Uterus (tissue), 4 donors: ENCODE measurements around the gene DNAL1. TPM values are rescaled to one million over a fixed set of nuclear protein-coding genes. Genes with fewer than 3 reads are reported as not detected.

Experiments
- DNase-seq, 2 donors: peaks; one replicate each; pipeline ENCODE4 v3.0.0-alpha.2; 2019 to 2020
- H3K27ac ChIP-seq, 2 donors: fragments of 200-600 bp; sonication (generic); 1 replicate in 1 of 2; 2 replicates in 1 of 2; pipeline ENCODE4 v1.5.1; 2016 to 2018
- H3K27me3 ChIP-seq, 2 donors: fragments of 200-600 bp; sonication (generic); one replicate each; pipeline ENCODE4 v1.5.1; 2018 to 2019; ENCODE audit warnings: control low read depth in 1 of 2
- H3K36me3 ChIP-seq, 2 donors: fragments of 200-600 bp; sonication (generic); one replicate each; pipeline ENCODE4 v1.5.1; 2019; ENCODE audit warnings: control low read depth in 1 of 2
- H3K4me1 ChIP-seq, 2 donors: fragments of 200-600 bp; sonication (generic); one replicate each; pipeline ENCODE4 v1.5.1; 2018 to 2019; ENCODE audit warnings: control low read depth in 1 of 2
- H3K4me3 ChIP-seq, 2 donors: fragments of 200-600 bp; sonication (generic); 1 replicate in 1 of 2; 2 replicates in 1 of 2; pipeline ENCODE4 v1.5.1; 2018 to 2019; ENCODE audit warnings: mild to moderate bottlenecking in 1 of 2
- H3K9me3 ChIP-seq, 2 donors: fragments of 200-600 bp; sonication (generic); one replicate each; pipeline ENCODE4 v1.5.1; 2019; ENCODE audit warnings: control low read depth in 1 of 2
- POLR2A ChIP-seq, 2 donors: fragments of 450-650 bp; IDR thresholded peaks; one replicate each; pipeline ENCODE4 v1.6.1; 2016; ENCODE audit warnings: antibody characterized with exemption in 2 of 2, mild to moderate bottlenecking in 1 of 2, moderate library complexity in 1 of 2
- intact Hi-C: fragments of 100-400 bp; cut with DNase I; formaldehyde crosslinking; loops from one replicate; pipeline ENCODE4 v1.15.1; 2023; ENCODE audit warnings: low total_unique reads
- total RNA-seq, 4 donors: library from RNA; depleted of rRNA in 3 of 4; stranded (reverse); fragments of >200 nt in 3 of 4; gene quantifications; one replicate each; pipeline versions ENCODE4 v1.1.0 to v1.2.4, GENCODE V29; 2014 to 2023
- TF ChIP-seq, protein P1 (sequence below), 4 experiments: fragments of 200-600 bp in 2 of 4; fragments of 450-650 bp in 2 of 4; sonication (generic) in 2 of 4; IDR thresholded peaks; one replicate each; pipeline ENCODE4 v1.5.1; 2016 to 2019; ENCODE audit warnings: antibody characterized with exemption in 4 of 4, mild to moderate bottlenecking in 2 of 4, moderate library complexity in 1 of 4
- donor health status: DM: yes; HTN: yes; CAD: no.

The DNAL1 gene
- total RNA-seq, 4 donors from 2014 or later: 2.0 to 29.7 (median 23.3) TPM

DNA sequence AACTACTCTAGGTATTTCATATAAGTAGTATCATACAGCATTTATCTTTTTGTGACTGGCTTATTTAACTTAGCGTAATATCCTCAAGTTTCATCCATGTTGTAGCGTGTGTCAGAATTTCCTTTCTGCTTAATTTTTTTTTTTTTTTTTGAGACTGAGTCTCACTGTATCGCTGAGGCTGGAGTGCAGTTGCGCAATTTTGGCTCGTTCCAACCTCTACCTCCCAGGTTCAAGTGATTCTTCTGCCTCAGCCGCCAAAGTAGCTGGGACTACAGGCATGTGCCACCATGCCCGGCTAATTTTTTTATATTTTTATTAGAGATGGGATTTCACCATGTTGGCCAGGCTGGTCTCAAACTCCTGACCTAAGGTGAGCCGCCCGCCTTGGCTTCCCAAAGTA, 40.5 kb downstream of the DNAL1 start:
- DNase-seq: no peak
- H3K27me3 ChIP-seq: no peaks in the 10 kb centered on the region
- H3K9me3 ChIP-seq: no peaks in the 10 kb centered on the region
- H3K4me3 ChIP-seq: no peak overlapping the region
- H3K4me1 ChIP-seq: no peaks in the 10 kb centered on the region
- no peak overlapping the region for H3K27ac ChIP-seq
- H3K36me3 ChIP-seq: no peaks in the 10 kb centered on the region
- intact Hi-C loops: no loop called here
- TF ChIP-seq POLR2A (IDR thresholded peaks at IDR 0.05): no peak
- TF ChIP-seq, protein P1, sequence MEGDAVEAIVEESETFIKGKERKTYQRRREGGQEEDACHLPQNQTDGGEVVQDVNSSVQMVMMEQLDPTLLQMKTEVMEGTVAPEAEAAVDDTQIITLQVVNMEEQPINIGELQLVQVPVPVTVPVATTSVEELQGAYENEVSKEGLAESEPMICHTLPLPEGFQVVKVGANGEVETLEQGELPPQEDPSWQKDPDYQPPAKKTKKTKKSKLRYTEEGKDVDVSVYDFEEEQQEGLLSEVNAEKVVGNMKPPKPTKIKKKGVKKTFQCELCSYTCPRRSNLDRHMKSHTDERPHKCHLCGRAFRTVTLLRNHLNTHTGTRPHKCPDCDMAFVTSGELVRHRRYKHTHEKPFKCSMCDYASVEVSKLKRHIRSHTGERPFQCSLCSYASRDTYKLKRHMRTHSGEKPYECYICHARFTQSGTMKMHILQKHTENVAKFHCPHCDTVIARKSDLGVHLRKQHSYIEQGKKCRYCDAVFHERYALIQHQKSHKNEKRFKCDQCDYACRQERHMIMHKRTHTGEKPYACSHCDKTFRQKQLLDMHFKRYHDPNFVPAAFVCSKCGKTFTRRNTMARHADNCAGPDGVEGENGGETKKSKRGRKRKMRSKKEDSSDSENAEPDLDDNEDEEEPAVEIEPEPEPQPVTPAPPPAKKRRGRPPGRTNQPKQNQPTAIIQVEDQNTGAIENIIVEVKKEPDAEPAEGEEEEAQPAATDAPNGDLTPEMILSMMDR (IDR thresholded peaks at IDR 0.05): no peak

GRCh38 chr14:73686901-73687300, 42.1 kb downstream of the DNAL1 start:
- Histone ChIP-seq H3K27me3 (no peaks in the 10 kb centered on the region), H3K4me3 (no peak overlapping the region), H3K9me3 (no peaks in the 10 kb centered on the region), H3K36me3 (no peaks in the 10 kb centered on the region), H3K27ac (no peak overlapping the region), H3K4me1 (no peaks in the 10 kb centered on the region)
- no peak for DNase-seq
- intact Hi-C loops: no loop called here
- TF ChIP-seq, protein P1 (IDR thresholded peaks at IDR 0.05): no peak
- no peak for TF ChIP-seq POLR2A (IDR thresholded peaks at IDR 0.05)

DNA sequence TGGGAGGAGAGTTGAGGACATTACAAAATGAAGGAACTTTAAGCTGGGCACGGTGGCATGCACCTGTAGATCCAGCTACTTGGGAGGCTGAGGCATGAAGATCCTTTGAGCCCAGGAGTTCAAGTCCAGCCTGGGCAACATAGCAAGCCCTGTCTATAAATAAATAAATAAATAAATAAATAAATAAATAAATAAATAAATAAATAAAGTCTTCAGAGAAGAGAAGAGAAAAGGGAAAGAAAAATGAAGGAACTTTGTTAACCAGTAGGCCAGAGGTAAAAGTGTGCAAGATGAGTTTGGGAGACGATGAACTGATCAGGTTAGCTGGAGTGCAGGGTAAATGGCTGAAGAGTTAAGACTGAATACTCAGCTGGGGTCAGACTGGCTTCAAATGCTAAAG, 49.3 kb downstream of the DNAL1 start:
- TF ChIP-seq, protein P1 (IDR thresholded peaks at IDR 0.05): no peak
- TF ChIP-seq POLR2A (IDR thresholded peaks at IDR 0.05): no peak
- intact Hi-C loops: no loop called here
- Histone ChIP-seq H3K36me3 (no peaks in the 10 kb centered on the region), H3K27me3 (no peaks in the 10 kb centered on the region), H3K9me3 (no peaks in the 10 kb centered on the region), H3K4me3 (no peak overlapping the region), H3K27ac (no peak overlapping the region), H3K4me1 (no peaks in the 10 kb centered on the region)
- DNase-seq: no peak

GRCh38 chr14:73695082-73695481, 50.3 kb downstream of the DNAL1 start:
- H3K27me3 ChIP-seq: no peaks in the 10 kb centered on the region
- no peaks in the 10 kb centered on the region for H3K9me3 ChIP-seq
- no peak overlapping the region for H3K27ac ChIP-seq
- intact Hi-C loops: no loop called here
- H3K4me1 ChIP-seq: no peaks in the 10 kb centered on the region
- DNase-seq: no peak
- TF ChIP-seq, protein P1 (IDR thresholded peaks at IDR 0.05): no peak
- no peak overlapping the region for H3K4me3 ChIP-seq
- no peaks in the 10 kb centered on the region for H3K36me3 ChIP-seq

- Histone ChIP-seq H3K27me3 (no peaks in the 10 kb centered on the region), H3K27ac (no peak overlapping the region), H3K9me3 (no peaks in the 10 kb centered on the region), H3K4me3 (no peak overlapping the region), H3K36me3 (no peaks in the 10 kb centered on the region), H3K4me1 (no peaks in the 10 kb centered on the region)
- intact Hi-C loops: no loop called here
- no peak for TF ChIP-seq POLR2A (IDR thresholded peaks at IDR 0.05)
- TF ChIP-seq, protein P1 (IDR thresholded peaks at IDR 0.05): no peak
- DNase-seq: no peak
These were observed 51.2 kb downstream of the DNAL1 start for GRCh38 chr14:73695997-73696396.
